GM12891 (cell line): ENCODE measurements around the gene NAA10.

ENCODE experiments used
- POLR2A ChIP-seq: IDR thresholded peaks from 2 replicates; pipeline ENCODE4 v1.6.1; 2011; ENCODE audit warnings: low read depth, low read length, control low read depth
- POLR2AphosphoS5 ChIP-seq: IDR thresholded peaks from 2 replicates; pipeline ENCODE4 v1.6.1; 2011; ENCODE audit warnings: low read depth, low read length, control low read depth
- SPI1 ChIP-seq: IDR thresholded peaks from 2 replicates; pipeline ENCODE4 v1.6.1; 2011; ENCODE audit warnings: low read depth, low read length, control low read depth
- TAF1 ChIP-seq: IDR thresholded peaks from 2 replicates; pipeline ENCODE4 v1.6.1; 2011; ENCODE audit warnings: low read depth, low read length, control low read depth

GRCh38 chrX:153934148-153934761 is 582 bp downstream of the NAA10 start:
- TF ChIP-seq POLR2A = no peak
- TF ChIP-seq TAF1 = no peak
- no peak for TF ChIP-seq POLR2AphosphoS5
- TF ChIP-seq SPI1 = no peak
